LoVo (cell line): ENCODE results near the gene NR2F1-AS1.
"Not testable (repeated sequence)": the region's sequence is repeated elsewhere in the genome, so short reads cannot be mapped to it uniquely, and the experiment has no call there.

Experiments used
- DNase-seq: peaks from one replicate; pipeline ENCODE4 v3.0.0-alpha.2; 2016; ENCODE audit warnings: low spot score

Gene NR2F1-AS1

GRCh38 chr5:93427316-93427715 lies 153.7 kb downstream of the NR2F1-AS1 start:
- no peak for DNase-seq

GRCh38 chr5:93425096-93425495 lies 155.9 kb downstream of the NR2F1-AS1 start:
- DNase-seq, result no peak

- no peak for DNase-seq
Measured at GRCh38 chr5:93423300-93423699, 157.7 kb downstream of the NR2F1-AS1 start.

GRCh38 chr5:93422652-93423280 lies 158.3 kb downstream of the NR2F1-AS1 start:
- DNase-seq, result no peak

- no peak for DNase-seq
Measured at GRCh38 chr5:93421987-93422401, 159.0 kb downstream of the NR2F1-AS1 start.

- no peak for DNase-seq
Measured at GRCh38 chr5:93421468-93421867, 159.6 kb downstream of the NR2F1-AS1 start.

- no peak for DNase-seq
Measured at GRCh38 chr5:93417490-93417889, 163.5 kb downstream of the NR2F1-AS1 start.

GRCh38 chr5:93415819-93416218 lies 165.2 kb downstream of the NR2F1-AS1 start:
- DNase-seq, result no peak

GRCh38 chr5:93411716-93412115 lies 169.3 kb downstream of the NR2F1-AS1 start:
- DNase-seq, result no peak

GRCh38 chr5:93409691-93410090 lies 171.3 kb downstream of the NR2F1-AS1 start:
- DNase-seq, result no peak

- no peak for DNase-seq
Measured at GRCh38 chr5:93407454-93407853, 173.6 kb downstream of the NR2F1-AS1 start.

- DNase-seq, result no peak
Measured at GRCh38 chr5:93406971-93407401, 174.0 kb downstream of the NR2F1-AS1 start.

GRCh38 chr5:93404246-93404645 lies 176.8 kb downstream of the NR2F1-AS1 start:
- DNase-seq, result no peak

- no peak for DNase-seq
Measured at GRCh38 chr5:93403141-93403928, 177.7 kb downstream of the NR2F1-AS1 start.

GRCh38 chr5:93402451-93402850 lies 178.6 kb downstream of the NR2F1-AS1 start:
- DNase-seq, result no peak

- DNase-seq, result no peak
Measured at GRCh38 chr5:93401634-93402213, 179.3 kb downstream of the NR2F1-AS1 start.

- DNase-seq, result no peak
Measured at GRCh38 chr5:93399675-93400074, 181.3 kb downstream of the NR2F1-AS1 start.

- DNase-seq, result no peak
Measured at GRCh38 chr5:93395971-93396379, 185.0 kb downstream of the NR2F1-AS1 start.

- DNase-seq, result no peak
Measured at GRCh38 chr5:93395010-93395409, 186.0 kb downstream of the NR2F1-AS1 start.

GRCh38 chr5:93394301-93394700 lies 186.7 kb downstream of the NR2F1-AS1 start:
- no peak for DNase-seq

- DNase-seq, result not testable (repeated sequence)
Measured at GRCh38 chr5:93391169-93391568, 189.8 kb downstream of the NR2F1-AS1 start.

GRCh38 chr5:93385655-93386054 lies 195.4 kb downstream of the NR2F1-AS1 start:
- no peak for DNase-seq

- DNase-seq, result no peak
Measured at GRCh38 chr5:93384995-93385394, 196.0 kb downstream of the NR2F1-AS1 start.
